ENCODE measurements around the gene SLC16A7.
A peak's percentile ranks its signal among the peaks of the same experiment; 100 is the strongest.

Gene SLC16A7

GRCh38 chr12:59615392-59616165 lies 19.8 kb downstream of the SLC16A7 start:
- H4K20me1 ChIP-seq: no peaks in the 10 kb centered on the region
- no peak overlapping the region for H3K4me2 ChIP-seq
- TF ChIP-seq Cebpa-rat (IDR thresholded peaks at IDR 0.05): no peak

GRCh38 chr12:59619461-59620240 lies 23.8 kb downstream of the SLC16A7 start:
- TF ChIP-seq Cebpa-rat (IDR thresholded peaks at IDR 0.05): no peak
- peak overlapping the region in 4 of 11 experiments; percentile 58 to 83 (median 73); a peak in 7 of 22 replicates for H3K4me2 ChIP-seq
- no peaks in the 10 kb centered on the region for H3K27me3 ChIP-seq
- peak overlapping the region in 4 of 11 experiments; percentile 39 to 61 (median 58); a peak in 6 of 22 replicates for H3K27ac ChIP-seq
- H3K36me3 ChIP-seq: peaks cover 0 to 9% (median 0%) of the 10 kb centered on the region in 11 experiments; a peak in 3 of 22 replicates
- peak overlapping the region in 2 of 10 experiments; percentile 11 to 16; a peak in 2 of 20 replicates for H3K4me3 ChIP-seq
- H3K9me3 ChIP-seq (replicated peaks in 1 of 11): peaks cover 0 to 10% (median 0%) of the 10 kb centered on the region in 11 experiments; a peak in 4 of 22 replicates
- H3K4me1 ChIP-seq: peaks cover 1 to 40% (median 7%) of the 10 kb centered on the region in 10 experiments; a peak in 16 of 20 replicates
- H4K20me1 ChIP-seq: no peaks in the 10 kb centered on the region
- peak overlapping the region in 2 of 11 experiments; percentile 43 to 47; a peak in 2 of 22 replicates for H3K9ac ChIP-seq

More at GRCh38 chr12:59615392-59616165, 19.8 kb downstream of the SLC16A7 start:
- Histone ChIP-seq H3K36me3 (peaks cover 22 to 44% (median 29%) of the 10 kb centered on the region in 11 experiments), H3K27me3 (no peaks in the 10 kb centered on the region), H3K4me1 (peaks cover 0 to 18% (median 4%) of the 10 kb centered on the region in 10 experiments; a peak in 10 of 20 replicates), H3K9me3 (replicated peaks in 1 of 11) (peaks cover 28 to 50% (median 36%) of the 10 kb centered on the region in 11 experiments), H3K27ac (no peak overlapping the region), H3K4me3 (no peak overlapping the region), H3K9ac (no peak overlapping the region)

GRCh38 chr12:59620326-59620725 lies 24.5 kb downstream of the SLC16A7 start:
- no peaks in the 10 kb centered on the region for H4K20me1 ChIP-seq
- H3K27me3 ChIP-seq: no peaks in the 10 kb centered on the region
- peak overlapping the region in 2 of 10 experiments; percentile 11 to 16; a peak in 2 of 20 replicates for H3K4me3 ChIP-seq
- no peak for TF ChIP-seq Cebpa-rat (IDR thresholded peaks at IDR 0.05)
- peak overlapping the region in 1 of 11 experiments; percentile 5; a peak in 1 of 22 replicates for H3K9ac ChIP-seq
- peaks cover 0 to 3% (median 0%) of the 10 kb centered on the region in 11 experiments; a peak in 1 of 22 replicates for H3K9me3 ChIP-seq (replicated peaks in 1 of 11)
- H3K4me2 ChIP-seq: peak overlapping the region in 6 of 11 experiments; percentile 1 to 83 (median 61); a peak in 10 of 22 replicates
- peak overlapping the region in 4 of 11 experiments; percentile 39 to 61 (median 58); a peak in 7 of 22 replicates for H3K27ac ChIP-seq
- H3K4me1 ChIP-seq: peaks cover 6 to 40% (median 10%) of the 10 kb centered on the region in 10 experiments; a peak in 16 of 20 replicates
- 0 out of 22 replicates have a peak, but pooled peaks cover 0 to 5% (median 0%) of the 10 kb centered on the region in 11 experiments for H3K36me3 ChIP-seq

- H3K9me3 ChIP-seq (replicated peaks in 1 of 11): 0 out of 22 replicates have a peak, but pooled peaks cover 0 to 3% (median 0%) of the 10 kb centered on the region in 11 experiments
- peaks cover 0 to 8% (median 0%) of the 10 kb centered on the region in 11 experiments; a peak in 3 of 22 replicates for H3K36me3 ChIP-seq
- no peaks in the 10 kb centered on the region for H3K27me3 ChIP-seq
- H3K4me2 ChIP-seq: peak overlapping the region in 2 of 11 experiments; percentile 17 to 36; a peak in 1 of 22 replicates
- H3K4me1 ChIP-seq: peaks cover 6 to 27% (median 9%) of the 10 kb centered on the region in 10 experiments; a peak in 16 of 20 replicates
- no peak overlapping the region for H3K27ac ChIP-seq
- no peak for TF ChIP-seq Cebpa-rat (IDR thresholded peaks at IDR 0.05)
- no peak overlapping the region for H3K4me3 ChIP-seq
- no peaks in the 10 kb centered on the region for H4K20me1 ChIP-seq
- no peak overlapping the region for H3K9ac ChIP-seq
These were observed 29.1 kb downstream of the SLC16A7 start for GRCh38 chr12:59624732-59625460.

- Histone ChIP-seq H4K20me1 (0 out of 22 replicates have a peak, but pooled peaks cover 0 to 6% (median 0%) of the 10 kb centered on the region in 11 experiments), H3K4me3 (no peak overlapping the region), H3K4me1 (peaks cover 0 to 14% (median 6%) of the 10 kb centered on the region in 10 experiments; a peak in 12 of 20 replicates), H3K27ac (no peak overlapping the region), H3K36me3 (peaks cover 0 to 18% (median 0%) of the 10 kb centered on the region in 11 experiments; a peak in 3 of 22 replicates), H3K4me2 (no peak overlapping the region), H3K27me3 (no peaks in the 10 kb centered on the region), H3K9ac (no peak overlapping the region), H3K9me3 (replicated peaks in 1 of 11) (0 out of 22 replicates have a peak, but pooled peaks cover 0 to 3% (median 0%) of the 10 kb centered on the region in 11 experiments)
- TF ChIP-seq Cebpa-rat (IDR thresholded peaks at IDR 0.05): no peak
These were observed 30.6 kb downstream of the SLC16A7 start for GRCh38 chr12:59626382-59626781.

- no peak overlapping the region for H3K9ac ChIP-seq
- no peak for TF ChIP-seq Cebpa-rat (IDR thresholded peaks at IDR 0.05)
- H3K36me3 ChIP-seq: peaks cover 0 to 25% (median 0%) of the 10 kb centered on the region in 11 experiments; a peak in 4 of 22 replicates
- H3K4me3 ChIP-seq: no peak overlapping the region
- H3K9me3 ChIP-seq (replicated peaks in 1 of 11): 0 out of 22 replicates have a peak, but pooled peaks cover 0 to 3% (median 0%) of the 10 kb centered on the region in 11 experiments
- no peak overlapping the region for H3K27ac ChIP-seq
- H4K20me1 ChIP-seq: peaks cover 0 to 8% (median 0%) of the 10 kb centered on the region in 11 experiments; a peak in 2 of 22 replicates
- no peaks in the 10 kb centered on the region for H3K27me3 ChIP-seq
- no peak overlapping the region for H3K4me2 ChIP-seq
- peaks cover 0 to 8% (median 4%) of the 10 kb centered on the region in 10 experiments; a peak in 7 of 20 replicates for H3K4me1 ChIP-seq
These were observed 31.8 kb downstream of the SLC16A7 start for GRCh38 chr12:59627582-59627981.

- no peak overlapping the region for H3K4me3 ChIP-seq
- H3K27ac ChIP-seq: no peak overlapping the region
- peaks cover 0 to 40% (median 0%) of the 10 kb centered on the region in 11 experiments; a peak in 4 of 22 replicates for H3K36me3 ChIP-seq
- H4K20me1 ChIP-seq: peaks cover 0 to 17% (median 0%) of the 10 kb centered on the region in 11 experiments; a peak in 3 of 22 replicates
- peaks cover 0 to 4% (median under 1%) of the 10 kb centered on the region in 10 experiments; a peak in 6 of 20 replicates for H3K4me1 ChIP-seq
- no peak overlapping the region for H3K9ac ChIP-seq
- no peak overlapping the region for H3K4me2 ChIP-seq
- H3K9me3 ChIP-seq (replicated peaks in 1 of 11): peaks cover 0 to 9% (median 0%) of the 10 kb centered on the region in 11 experiments; a peak in 2 of 22 replicates
- no peak for TF ChIP-seq Cebpa-rat (IDR thresholded peaks at IDR 0.05)
- H3K27me3 ChIP-seq: no peaks in the 10 kb centered on the region
These were observed 34.1 kb downstream of the SLC16A7 start for GRCh38 chr12:59629890-59630289.
